Activated naive CD4-positive, alpha-beta T cell treated with Interleukin-2 at 50 U/mL for 16 hours (primary cell): Measurements from ENCODE around the gene TNFRSF25.

ENCODE experiments used
- DNase-seq: peaks from one replicate; pipeline ENCODE4 v3.0.0-alpha.2; 2020

TNFRSF25 gene

GRCh38 chr1:6486433-6487011 is 20.5 kb upstream of the TNFRSF25 start:
- peak; percentile 89 for DNase-seq

- DNase-seq, result no peak
Measured at GRCh38 chr1:6485168-6486101, 19.5 kb upstream of the TNFRSF25 start.

- no peak for DNase-seq
Measured at GRCh38 chr1:6484826-6485167, 18.8 kb upstream of the TNFRSF25 start.

GRCh38 chr1:6483761-6484117 is 17.8 kb upstream of the TNFRSF25 start:
- DNase-seq, result no peak

- DNase-seq, result no peak
Measured at GRCh38 chr1:6483017-6483760, 17.2 kb upstream of the TNFRSF25 start.

GRCh38 chr1:6481820-6482219 is 15.8 kb upstream of the TNFRSF25 start:
- DNase-seq, result no peak

GRCh38 chr1:6477039-6477820 is 11.3 kb upstream of the TNFRSF25 start:
- no peak for DNase-seq

GRCh38 chr1:6476483-6476882 is 10.5 kb upstream of the TNFRSF25 start:
- no peak for DNase-seq

GRCh38 chr1:6475381-6476133 is 9.6 kb upstream of the TNFRSF25 start:
- DNase-seq, result peak; percentile 83

GRCh38 chr1:6474815-6475282 is 8.9 kb upstream of the TNFRSF25 start:
- no peak for DNase-seq

- DNase-seq, result no peak
Measured at GRCh38 chr1:6473974-6474814, 8.2 kb upstream of the TNFRSF25 start.

GRCh38 chr1:6473156-6473555 is 7.2 kb upstream of the TNFRSF25 start:
- no peak for DNase-seq

- peak; percentile 32 for DNase-seq
Measured at GRCh38 chr1:6472391-6472790, 6.4 kb upstream of the TNFRSF25 start.

- DNase-seq, result no peak
Measured at GRCh38 chr1:6471970-6472368, 6.0 kb upstream of the TNFRSF25 start.

GRCh38 chr1:6471086-6471969 is 5.4 kb upstream of the TNFRSF25 start:
- DNase-seq, result no peak

GRCh38 chr1:6470132-6471085 is 4.4 kb upstream of the TNFRSF25 start:
- DNase-seq, result no peak

- DNase-seq, result no peak
Measured at GRCh38 chr1:6468729-6469461, 2.9 kb upstream of the TNFRSF25 start.
